B cell (primary cell): ENCODE data around the gene SMC4. TPM values are rescaled to one million over a fixed set of nuclear protein-coding genes. Genes with fewer than 3 reads are reported as not detected.

Experiments
- ATAC-seq: fragments of 200-7000 bp; cut with Tn5 transposase; one replicate; pipeline ENCODE4 v1.10.0; 2021; ENCODE audit warnings: low read depth, mild to moderate bottlenecking, moderate number of reproducible peaks, moderate library complexity
- CTCF ChIA-PET: fragments of 350-600 bp; sonication (Branson Sonifier 250); formaldehyde crosslinking; loops from one replicate; lab custom pipeline; 2021; ENCODE audit warnings: antibody characterized with exemption, inconsistent platforms; lab: Charles Lee
- POLR2A ChIA-PET: fragments of 350-600 bp; sonication (Branson Sonifier 250); formaldehyde crosslinking; loops from one replicate; lab custom pipeline; 2021; ENCODE audit warnings: antibody characterized with exemption; lab: Charles Lee
- DNase-seq: peaks from one replicate; pipeline ENCODE4 v3.0.0; 2013
- H2AFZ ChIP-seq: 2 replicates; pipeline ENCODE4 v1.6.1; 2012; ENCODE audit warnings: mild to moderate bottlenecking, low read depth, low read length; ENCODE audit not compliant: insufficient read depth, poor library complexity, severe bottlenecking
- H3K27ac ChIP-seq, 2 donors: 1 replicate in 1 of 2; 2 replicates in 1 of 2; pipeline ENCODE4 v1.5.1; 2012 to 2013; ENCODE audit warnings: low read length in 2 of 2, mild to moderate bottlenecking in 2 of 2, moderate library complexity in 1 of 2
- H3K27me3 ChIP-seq, 4 experiments: fragments of 200-600 bp in 1 of 4; sonication (generic) in 1 of 4; replicated peaks in 1 of 4; 1 replicate in 2 of 4; 2 replicates in 2 of 4; pipeline versions ENCODE4 v1.6.1 to v1.7.0; 2013 to 2016; ENCODE audit warnings: low read length in 3 of 4, mild to moderate bottlenecking in 2 of 4, mixed read lengths in 1 of 4, moderate library complexity in 1 of 4; ENCODE audit not compliant: insufficient read depth in 4 of 4, control insufficient read depth in 3 of 4; ENCODE audit errors: control extremely low read depth in 1 of 4
- H3K36me3 ChIP-seq, 2 experiments: replicated peaks in 1 of 2; 1 replicate in 1 of 2; 2 replicates in 1 of 2; pipeline versions ENCODE4 v1.6.1 to v1.7.1; 2013; ENCODE audit warnings: low read length in 1 of 2; ENCODE audit not compliant: insufficient read depth in 2 of 2, control insufficient read depth in 1 of 2; ENCODE audit errors: control extremely low read depth in 1 of 2, extremely low read depth in 1 of 2
- H3K4me1 ChIP-seq, 2 donors: fragments of 200-600 bp in 1 of 2; sonication (generic) in 1 of 2; 1 replicate in 1 of 2; 2 replicates in 1 of 2; pipeline versions ENCODE4 v1.5.1 to v1.6.1; 2013 to 2017; ENCODE audit warnings: low read length in 2 of 2; ENCODE audit not compliant: control insufficient read depth in 2 of 2, insufficient read depth in 2 of 2
- H3K4me2 ChIP-seq: replicated peaks from 2 replicates; pipeline ENCODE3; 2012; ENCODE audit warnings: mild to moderate bottlenecking, low read depth, low read length; ENCODE audit not compliant: poor library complexity, severe bottlenecking
- H3K4me3 ChIP-seq, 5 experiments: fragments of 200-600 bp in 1 of 5; sonication (generic) in 1 of 5; 1 replicate in 3 of 5; 2 replicates in 2 of 5; pipeline versions ENCODE4 v1.5.1 to v1.7.0; 2011 to 2016; ENCODE audit warnings: low read length in 4 of 5, mild to moderate bottlenecking in 4 of 5, low read depth in 2 of 5, control low read depth in 1 of 5, moderate library complexity in 1 of 5; ENCODE audit not compliant: insufficient read depth in 1 of 5; ENCODE audit errors: control extremely low read depth in 1 of 5, extremely low read depth in 1 of 5
- H3K79me2 ChIP-seq: fragments of 200-600 bp; sonication (generic); one replicate; pipeline ENCODE4 v1.6.0; 2016; ENCODE audit warnings: low read length; ENCODE audit not compliant: control insufficient read depth, insufficient read depth
- H3K9ac ChIP-seq: fragments of 200-600 bp; sonication (generic); 2 replicates; pipeline ENCODE4 v1.6.1; 2017; ENCODE audit warnings: mild to moderate bottlenecking, low read length, moderate library complexity
- H3K9me3 ChIP-seq, 3 donors: one replicate each; pipeline versions ENCODE4 v1.6.1 to v1.7.1; 2013; ENCODE audit warnings: low read length in 2 of 3; ENCODE audit not compliant: control insufficient read depth in 2 of 3, insufficient read depth in 1 of 3; ENCODE audit errors: control extremely low read depth in 1 of 3
- H4K20me1 ChIP-seq: 2 replicates; pipeline ENCODE4 v1.6.0; 2012; ENCODE audit warnings: mild to moderate bottlenecking, low read length; ENCODE audit not compliant: insufficient read depth, control insufficient read depth, poor library complexity, severe bottlenecking
- H3K27ac Mint-ChIP-seq: one replicate; pipeline ENCODE4 v1.8.0; 2021; ENCODE audit warnings: mixed read lengths
- H3K27me3 Mint-ChIP-seq: one replicate; pipeline ENCODE4 v1.8.0; 2021; ENCODE audit warnings: mixed read lengths
- H3K4me1 Mint-ChIP-seq: one replicate; pipeline ENCODE4 v1.8.0; 2021; ENCODE audit warnings: mixed read lengths
- H3K4me3 Mint-ChIP-seq: one replicate; pipeline ENCODE4 v1.8.0; 2021; ENCODE audit warnings: mixed read lengths
- H3K9me3 Mint-ChIP-seq: one replicate; pipeline ENCODE4 v1.8.0; 2022; ENCODE audit warnings: mixed read lengths; ENCODE audit not compliant: insufficient read depth
- CTCF ChIP-seq: fragments of 200-600 bp; IDR thresholded peaks from one replicate; pipeline ENCODE4 v1.8.0; 2022; ENCODE audit warnings: antibody characterized with exemption, mild to moderate bottlenecking
- EZH2 ChIP-seq: IDR thresholded peaks from 2 replicates; pipeline ENCODE4 v1.6.1; 2012; ENCODE audit warnings: borderline replicate concordance, low read depth, mild to moderate bottlenecking, moderate library complexity, low read length; ENCODE audit not compliant: insufficient read depth, poor library complexity, severe bottlenecking
- WGBS: methylation state at CpG from one replicate; pipeline ENCODE4 v1.1.5; 2013; ENCODE audit warnings: missing lambda C conversion rate; ENCODE audit not compliant: insufficient coverage; 5-methylcytosine and 5-hydroxymethylcytosine counted together
- intact Hi-C: fragments of 100-400 bp; cut with micrococcal nuclease; formaldehyde crosslinking; loops from one replicate; pipeline ENCODE4 v1.10.0; 2022
- polyA plus RNA-seq: library from polyadenylated mRNA; depleted of rRNA; stranded (reverse); fragments of >200 nt; gene quantifications from 2 replicates; pipeline ENCODE4 v1.2.3, GENCODE V29; 2012
- total RNA-seq, 2 donors: library from RNA; stranded (reverse); fragments of 120-200 nt in 1 of 2; gene quantifications; 1 replicate in 1 of 2; 2 replicates in 1 of 2; pipeline versions ENCODE4 v1.2.3 to v1.2.4, GENCODE V29; 2013 to 2022

SMC4 gene
- total and polyA plus RNA-seq, 2 donors (not counting 1 experiment from before 2014, with no cell fraction given): 12.4 to 55.1 TPM

GRCh38 chr3:160460033-160460432, 60.6 kb downstream of the SMC4 start:
- no peaks in the 10 kb centered on the region for H3K9me3 ChIP-seq
- ATAC-seq (no peak), DNase-seq (no peak)
- no peaks in the 10 kb centered on the region for H3K36me3 ChIP-seq
- no peak overlapping the region for H2AFZ ChIP-seq
- 80% methylated on average over 1 of the region's 3 CpGs for WGBS
- peaks cover 0 to 3% (median 0%) of the 10 kb centered on the region in 4 experiments for H3K27me3 ChIP-seq
- ChIA-PET POLR2A (no interaction called here), CTCF (interaction anchor here (2.2 kb wide), 1 partner anchor 10 kb away, joined by 9 read pairs; the partner anchor contains the start of gene TRIM59)
- no peak overlapping the region for H3K27ac ChIP-seq
- Mint-ChIP-seq H3K4me3 (no peak overlapping the region), H3K27ac (no peak overlapping the region), H3K4me1 (no peaks in the 10 kb centered on the region), H3K27me3 (peaks cover 15% of the 10 kb centered on the region), H3K9me3 (no peaks in the 10 kb centered on the region)
- TF ChIP-seq CTCF: no peak
- no peak for TF ChIP-seq EZH2
- no peaks in the 10 kb centered on the region for H3K4me1 ChIP-seq
- no peaks in the 10 kb centered on the region for H4K20me1 ChIP-seq
- no peak overlapping the region for H3K4me2 ChIP-seq
- no peaks in the 10 kb centered on the region for H3K79me2 ChIP-seq
- intact Hi-C loops: no loop called here
- H3K9ac ChIP-seq: no peak overlapping the region
- no peak overlapping the region for H3K4me3 ChIP-seq

GRCh38 chr3:160464321-160464720, 64.9 kb downstream of the SMC4 start:
- Histone ChIP-seq H3K9ac (no peak overlapping the region), H3K36me3 (no peaks in the 10 kb centered on the region), H3K27me3 (peaks cover 0 to 3% (median 0%) of the 10 kb centered on the region in 4 experiments), H3K27ac (no peak overlapping the region), H3K79me2 (no peaks in the 10 kb centered on the region), H3K4me2 (no peak overlapping the region), H3K9me3 (no peaks in the 10 kb centered on the region), H2AFZ (no peak overlapping the region), H3K4me1 (no peaks in the 10 kb centered on the region), H3K4me3 (no peak overlapping the region), H4K20me1 (no peaks in the 10 kb centered on the region)
- 100% methylated on average over 1 of the region's 2 CpGs for WGBS
- intact Hi-C loops: no loop called here
- TF ChIP-seq EZH2: no peak
- no peak for TF ChIP-seq CTCF
- Mint-ChIP-seq H3K9me3 (peaks cover 3% of the 10 kb centered on the region), H3K27me3 (peaks cover 25% of the 10 kb centered on the region), H3K27ac (no peak overlapping the region), H3K4me1 (no peaks in the 10 kb centered on the region), H3K4me3 (no peak overlapping the region)
- POLR2A ChIA-PET: no interaction called here
- DNase-seq (no peak), ATAC-seq (no peak)
- CTCF ChIA-PET: interaction anchor here (1.1 kb wide), 1 partner anchor 51 kb away, joined by 5 read pairs; no protein-coding TSS in a partner anchor
